ENCODE data around the gene FHIT. TPM values are rescaled to one million over a fixed set of nuclear protein-coding genes. Genes with fewer than 3 reads are reported as not detected.

FHIT gene
- total RNA-seq, 1 experiment from 2014 or later = 3.6 TPM

- no peaks in the 10 kb centered on the region for H3K9me2 ChIP-seq (replicated peaks; ENCODE audit: low read length)
- no TSS peak for BruUV-seq (replicated peaks)
- intact Hi-C loops (cut with micrococcal nuclease) = no loop called here
- H3K9me3 ChIP-seq (ENCODE audit: low read length) = no peaks in the 10 kb centered on the region
- H3K27ac ChIP-seq (ENCODE audit: low read length) = no peak overlapping the region
- no peaks in the 10 kb centered on the region for H3K4me1 ChIP-seq (ENCODE audit: insufficient read depth, low read length)
- ChIA-PET POLR2A (ENCODE audit: unreplicated experiment) (no interaction called here), CTCF (no interaction called here)
- ATAC-seq = no peak
- TF ChIP-seq EZH2phosphoT487 (IDR thresholded peaks at IDR 0.05; ENCODE audit: borderline replicate concordance, low read length) (no peak), CTCF (conservative IDR thresholded peaks at IDR 0.05; ENCODE audit: low read depth, low read length) (no peak), EZH2 (IDR thresholded peaks at IDR 0.05; ENCODE audit: low read length, unreplicated experiment) (no peak)
- H3K4me3 ChIP-seq (ENCODE audit: low read length) = no peak overlapping the region
- H2AFZ ChIP-seq (ENCODE audit: low read length) = no peak overlapping the region
- no peak overlapping the region for H3K4me2 ChIP-seq (ENCODE audit: low read length)
- no peaks in the 10 kb centered on the region for H4K20me1 ChIP-seq (ENCODE audit: low read length)
- DNase-seq = no peak
- no peaks in the 10 kb centered on the region for H3K27me3 ChIP-seq (ENCODE audit: low read length)
- no peaks in the 10 kb centered on the region for H3K36me3 ChIP-seq (ENCODE audit: low read depth, low read length)
- H3K9ac ChIP-seq (ENCODE audit: low read length) = no peak overlapping the region
- no peaks in the 10 kb centered on the region for H3K79me2 ChIP-seq (ENCODE audit: low read length)
- no peaks in the 10 kb centered on the region for H3F3A ChIP-seq (ENCODE audit: low read length, unreplicated experiment)
Measured at GRCh38 chr3:59754456-59755129, 1496.7 kb downstream of the FHIT start.

GRCh38 chr3:59753808-59754450, 1497.3 kb downstream of the FHIT start:
- TF ChIP-seq CTCF (conservative IDR thresholded peaks at IDR 0.05; ENCODE audit: low read depth, low read length) = no peak
- TF ChIP-seq EZH2 (IDR thresholded peaks at IDR 0.05; ENCODE audit: low read length, unreplicated experiment) = no peak
- TF ChIP-seq EZH2phosphoT487 (IDR thresholded peaks at IDR 0.05; ENCODE audit: borderline replicate concordance, low read length) = no peak
- no peak for ATAC-seq
- Histone ChIP-seq H3K9ac (ENCODE audit: low read length) (no peak overlapping the region), H3K4me1 (ENCODE audit: insufficient read depth, low read length) (no peaks in the 10 kb centered on the region), H3K4me3 (ENCODE audit: low read length) (no peak overlapping the region), H3K27me3 (ENCODE audit: low read length) (no peaks in the 10 kb centered on the region), H3K9me3 (ENCODE audit: low read length) (no peaks in the 10 kb centered on the region), H4K20me1 (ENCODE audit: low read length) (no peaks in the 10 kb centered on the region), H3K27ac (ENCODE audit: low read length) (no peak overlapping the region), H3K4me2 (ENCODE audit: low read length) (no peak overlapping the region), H3F3A (ENCODE audit: low read length, unreplicated experiment) (no peaks in the 10 kb centered on the region), H3K9me2 (replicated peaks; ENCODE audit: low read length) (no peaks in the 10 kb centered on the region), H2AFZ (ENCODE audit: low read length) (no peak overlapping the region), H3K79me2 (ENCODE audit: low read length) (no peaks in the 10 kb centered on the region), H3K36me3 (ENCODE audit: low read depth, low read length) (no peaks in the 10 kb centered on the region)
- no peak for DNase-seq
- POLR2A ChIA-PET (ENCODE audit: unreplicated experiment) = no interaction called here
- no TSS peak for BruUV-seq (replicated peaks)
- intact Hi-C loops (cut with micrococcal nuclease) = no loop called here
- CTCF ChIA-PET = no interaction called here

DNA sequence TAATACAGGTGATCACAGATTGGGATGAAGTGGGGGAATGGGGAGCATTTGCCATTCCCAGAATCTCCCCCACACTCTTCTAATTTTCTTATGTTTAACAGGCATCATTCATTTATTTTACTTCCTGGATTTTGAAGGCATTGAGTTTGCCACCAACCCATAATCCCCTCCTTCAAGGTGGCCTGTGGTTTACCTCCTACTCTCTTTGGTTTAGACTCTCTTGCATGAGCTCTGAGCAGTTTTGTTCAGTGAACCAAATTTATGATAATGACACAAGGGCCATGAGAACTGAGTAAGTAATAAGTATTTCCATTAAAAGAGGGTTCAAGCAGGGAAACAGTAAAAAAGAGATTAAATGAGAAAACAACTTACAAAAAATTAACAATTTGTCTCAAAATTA, 1498.3 kb downstream of the FHIT start:
- H3K4me2 ChIP-seq (ENCODE audit: low read length) = no peak overlapping the region
- DNase-seq (no peak), ATAC-seq (no peak)
- TF ChIP-seq CTCF (conservative IDR thresholded peaks at IDR 0.05; ENCODE audit: low read depth, low read length) (no peak), EZH2phosphoT487 (IDR thresholded peaks at IDR 0.05; ENCODE audit: borderline replicate concordance, low read length) (no peak), EZH2 (IDR thresholded peaks at IDR 0.05; ENCODE audit: low read length, unreplicated experiment) (no peak)
- H3K36me3 ChIP-seq (ENCODE audit: low read depth, low read length) = no peaks in the 10 kb centered on the region
- no peaks in the 10 kb centered on the region for H3K4me1 ChIP-seq (ENCODE audit: insufficient read depth, low read length)
- H3K9me3 ChIP-seq (ENCODE audit: low read length) = no peaks in the 10 kb centered on the region
- H4K20me1 ChIP-seq (ENCODE audit: low read length) = no peaks in the 10 kb centered on the region
- ChIA-PET POLR2A (ENCODE audit: unreplicated experiment) (no interaction called here), CTCF (no interaction called here)
- no peaks in the 10 kb centered on the region for H3K79me2 ChIP-seq (ENCODE audit: low read length)
- H3K27ac ChIP-seq (ENCODE audit: low read length) = no peak overlapping the region
- H3K9me2 ChIP-seq (replicated peaks; ENCODE audit: low read length) = no peaks in the 10 kb centered on the region
- no peak overlapping the region for H3K4me3 ChIP-seq (ENCODE audit: low read length)
- H3K9ac ChIP-seq (ENCODE audit: low read length) = no peak overlapping the region
- no TSS peak for BruUV-seq (replicated peaks)
- intact Hi-C loops (cut with micrococcal nuclease) = no loop called here
- H3F3A ChIP-seq (ENCODE audit: low read length, unreplicated experiment) = no peaks in the 10 kb centered on the region
- H3K27me3 ChIP-seq (ENCODE audit: low read length) = no peaks in the 10 kb centered on the region
- no peak overlapping the region for H2AFZ ChIP-seq (ENCODE audit: low read length)

All from PC-3 (cell line).